GM23248 (cell line): ENCODE results near the gene AFP. TPM values are rescaled to one million over a fixed set of nuclear protein-coding genes. Genes with fewer than 3 reads are reported as not detected.

ENCODE experiments used
- DNase-seq: peaks from one replicate; pipeline ENCODE4 v3.0.0-alpha.2; 2015
- H2AFZ ChIP-seq: fragments of 200-600 bp; sonication (generic); 2 replicates; pipeline ENCODE4 v1.6.1; 2016; ENCODE audit warnings: antibody characterized with exemption
- H3F3A ChIP-seq: fragments of 200-600 bp; sonication (generic); 2 replicates; pipeline ENCODE4 v1.6.1; 2016; ENCODE audit warnings: mild to moderate bottlenecking, antibody characterized with exemption, mixed run types; ENCODE audit not compliant: insufficient read depth
- H3K27ac ChIP-seq: fragments of 200-600 bp; sonication (generic); 2 replicates; pipeline ENCODE4 v1.5.1; 2016; ENCODE audit warnings: mild to moderate bottlenecking
- H3K27me3 ChIP-seq: fragments of 200-600 bp; sonication (generic); replicated peaks from 2 replicates; pipeline ENCODE4 v1.6.1; 2016; ENCODE audit warnings: mild to moderate bottlenecking; ENCODE audit not compliant: insufficient read depth
- H3K36me3 ChIP-seq: fragments of 200-600 bp; sonication (generic); 2 replicates; pipeline ENCODE4 v1.6.1; 2016; ENCODE audit warnings: low read depth, mild to moderate bottlenecking
- H3K4me1 ChIP-seq: fragments of 200-600 bp; sonication (generic); 2 replicates; pipeline ENCODE4 v1.6.1; 2016; ENCODE audit warnings: mild to moderate bottlenecking; ENCODE audit not compliant: insufficient read depth
- H3K4me2 ChIP-seq: fragments of 200-600 bp; sonication (generic); one replicate; pipeline ENCODE4 v1.6.1; 2016; ENCODE audit warnings: mild to moderate bottlenecking; ENCODE audit not compliant: unreplicated experiment
- H3K4me3 ChIP-seq: fragments of 200-600 bp; sonication (generic); 2 replicates; pipeline ENCODE4 v1.5.1; 2016; ENCODE audit warnings: mild to moderate bottlenecking
- H3K79me2 ChIP-seq: fragments of 200-600 bp; sonication (generic); 2 replicates; pipeline ENCODE4 v1.6.1; 2016; ENCODE audit warnings: mild to moderate bottlenecking; ENCODE audit not compliant: insufficient read depth
- H3K9ac ChIP-seq: fragments of 200-600 bp; sonication (generic); 2 replicates; pipeline ENCODE4 v1.6.1; 2016; ENCODE audit warnings: mild to moderate bottlenecking
- H3K9me2 ChIP-seq: fragments of 200-600 bp; sonication (generic); 2 replicates; pipeline ENCODE4 v1.6.1; 2016; ENCODE audit warnings: mixed run types, mild to moderate bottlenecking, moderate library complexity; ENCODE audit not compliant: insufficient read depth
- H3K9me3 ChIP-seq: fragments of 200-600 bp; sonication (generic); one replicate; pipeline ENCODE4 v1.6.1; 2017; ENCODE audit warnings: low read depth
- H4K20me1 ChIP-seq: fragments of 200-600 bp; sonication (generic); 2 replicates; pipeline ENCODE4 v1.6.0; 2016; ENCODE audit not compliant: insufficient read depth
- EZH2 ChIP-seq: fragments of 200-600 bp; sonication (generic); IDR thresholded peaks from 2 replicates; pipeline ENCODE4 v1.6.1; 2018; ENCODE audit warnings: antibody characterized with exemption, mild to moderate bottlenecking; ENCODE audit not compliant: insufficient read depth, poor library complexity, severe bottlenecking
- EZH2phosphoT487 ChIP-seq: fragments of 200-600 bp; sonication (generic); IDR thresholded peaks from 2 replicates; pipeline ENCODE4 v1.6.1; 2018; ENCODE audit warnings: antibody characterized with exemption, moderate library complexity, mild to moderate bottlenecking, low read depth; ENCODE audit not compliant: insufficient read depth
- WGBS, 2 experiments: methylation state at CpG; one replicate each; pipeline ENCODE4 v1.1.6; 2015 to 2017; ENCODE audit warnings: low lambda C conversion rate in 2 of 2, low coverage in 1 of 2; ENCODE audit errors: missing lambda C conversion rate in 2 of 2; 5-methylcytosine and 5-hydroxymethylcytosine counted together
- in situ Hi-C: fragments of 300-500 bp; cut with MboI; formaldehyde crosslinking; loops from 2 replicates; pipeline ENCODE4 v1.15.0; 2020
- polyA plus RNA-seq: library from polyadenylated mRNA; unstranded; fragments of >200 nt; fragmentation: Nextera tagmentation; extraction: Ambion mirVana; gene quantifications from 2 replicates; pipeline ENCODE4 v1.2.1, GENCODE V29; 2016
- total RNA-seq: library from RNA; depleted of rRNA; stranded (reverse); fragments of >200 nt; shearing (Covaris generic); gene quantifications from 2 replicates; pipeline ENCODE4 v1.2.3, GENCODE V29; 2014

AFP gene
- total and polyA plus RNA-seq, 2 experiments from 2014 or later, result 0.98 TPM; not detected in 1

DNA sequence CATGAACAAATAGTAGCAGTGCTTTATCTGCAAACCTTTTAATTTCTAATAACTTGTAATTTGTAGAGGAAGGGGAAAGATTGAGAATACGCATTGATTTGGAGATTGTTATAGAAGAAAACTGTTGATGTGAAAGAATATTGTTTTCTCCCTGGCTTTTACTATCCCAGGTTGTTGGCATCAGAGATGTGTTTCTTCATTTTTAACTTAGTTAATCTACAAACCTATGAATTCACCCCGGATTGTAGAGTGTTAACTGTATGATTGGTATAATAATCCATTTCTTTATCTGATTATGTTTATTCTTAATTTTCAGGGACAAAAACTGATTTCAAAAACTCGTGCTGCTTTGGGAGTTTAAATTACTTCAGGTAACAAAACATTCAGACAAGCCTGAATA lies 18.9 kb downstream of the AFP start:
- H3K36me3 ChIP-seq, result no peaks in the 10 kb centered on the region
- WGBS, 2 experiments, result 48 to 52% methylated on average over 3 of the region's 3 CpGs

DNA sequence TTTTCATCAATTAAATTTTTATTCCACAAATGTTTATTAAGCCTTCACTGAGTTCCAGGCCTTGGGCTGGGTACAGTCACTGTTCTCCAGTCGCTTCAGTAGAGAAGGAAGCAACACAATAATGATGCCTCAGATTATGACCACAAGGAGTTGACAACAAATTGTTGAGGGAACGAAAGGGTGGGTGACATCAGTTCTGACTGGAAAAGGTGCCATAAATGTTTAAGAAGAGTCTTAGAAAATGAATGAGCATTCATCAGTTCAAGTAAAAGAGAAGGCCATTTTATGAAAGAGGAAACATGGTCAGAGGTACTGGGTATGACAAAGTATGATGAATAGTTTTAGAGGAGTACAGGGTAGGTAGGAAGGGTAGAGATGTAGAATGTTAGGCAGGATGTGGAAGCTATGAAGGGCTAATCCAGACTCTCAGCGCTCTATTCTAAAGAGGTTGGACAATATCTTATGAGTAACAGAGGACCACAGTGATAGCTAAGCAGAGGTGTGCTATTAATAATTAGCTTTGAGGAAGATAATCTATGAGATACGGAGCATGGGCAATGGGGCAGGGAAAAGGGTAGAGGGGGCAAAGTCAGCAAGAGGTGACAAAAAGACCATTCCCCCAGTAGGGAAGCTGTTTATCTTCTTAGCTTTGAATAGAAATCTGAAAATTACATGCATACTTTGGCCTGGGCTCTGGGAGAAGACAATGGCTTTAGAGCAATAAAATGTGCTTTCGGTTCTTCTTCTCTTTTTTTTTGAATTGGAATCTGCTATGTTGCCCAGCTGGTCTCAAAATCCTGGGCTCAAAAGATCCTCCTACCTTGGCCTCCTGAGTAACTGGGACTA lies 20.4 kb downstream of the AFP start:
- WGBS, 2 experiments, result 70 to 74% methylated on average over 5 of the region's 5 CpGs
- DNase-seq, result no peak
- Histone ChIP-seq H3K27me3 (no peaks in the 10 kb centered on the region), H3K4me2 (no peak overlapping the region), H3K9me3 (no peaks in the 10 kb centered on the region), H3K9ac (no peak overlapping the region), H3K4me3 (no peak overlapping the region), H3F3A (peaks cover 6% of the 10 kb centered on the region; the same call in 1 of the 2 replicates), H3K36me3 (no peaks in the 10 kb centered on the region), H2AFZ (no peak overlapping the region), H3K4me1 (peaks cover 8% of the 10 kb centered on the region; the same call in 1 of the 2 replicates), H4K20me1 (no peaks in the 10 kb centered on the region), H3K79me2 (no peaks in the 10 kb centered on the region), H3K9me2 (no peaks in the 10 kb centered on the region), H3K27ac (no peak overlapping the region)
- no peak for TF ChIP-seq EZH2phosphoT487
- TF ChIP-seq EZH2, result no peak
- in situ Hi-C loops, result no loop called here

More for the DNA sequence above, 18.9 kb downstream of the AFP start:
- Histone ChIP-seq H4K20me1 (no peaks in the 10 kb centered on the region), H3K27ac (no peak overlapping the region), H3K4me2 (no peak overlapping the region), H3K9ac (no peak overlapping the region), H3K4me3 (no peak overlapping the region), H3K4me1 (peaks cover 22% of the 10 kb centered on the region), H3F3A (peaks cover 19% of the 10 kb centered on the region), H2AFZ (no peak overlapping the region), H3K9me3 (no peaks in the 10 kb centered on the region), H3K27me3 (no peaks in the 10 kb centered on the region), H3K79me2 (no peaks in the 10 kb centered on the region), H3K9me2 (no peaks in the 10 kb centered on the region)
- no peak for DNase-seq
- TF ChIP-seq EZH2 (no peak), EZH2phosphoT487 (no peak)
- in situ Hi-C loops, result no loop called here

DNA sequence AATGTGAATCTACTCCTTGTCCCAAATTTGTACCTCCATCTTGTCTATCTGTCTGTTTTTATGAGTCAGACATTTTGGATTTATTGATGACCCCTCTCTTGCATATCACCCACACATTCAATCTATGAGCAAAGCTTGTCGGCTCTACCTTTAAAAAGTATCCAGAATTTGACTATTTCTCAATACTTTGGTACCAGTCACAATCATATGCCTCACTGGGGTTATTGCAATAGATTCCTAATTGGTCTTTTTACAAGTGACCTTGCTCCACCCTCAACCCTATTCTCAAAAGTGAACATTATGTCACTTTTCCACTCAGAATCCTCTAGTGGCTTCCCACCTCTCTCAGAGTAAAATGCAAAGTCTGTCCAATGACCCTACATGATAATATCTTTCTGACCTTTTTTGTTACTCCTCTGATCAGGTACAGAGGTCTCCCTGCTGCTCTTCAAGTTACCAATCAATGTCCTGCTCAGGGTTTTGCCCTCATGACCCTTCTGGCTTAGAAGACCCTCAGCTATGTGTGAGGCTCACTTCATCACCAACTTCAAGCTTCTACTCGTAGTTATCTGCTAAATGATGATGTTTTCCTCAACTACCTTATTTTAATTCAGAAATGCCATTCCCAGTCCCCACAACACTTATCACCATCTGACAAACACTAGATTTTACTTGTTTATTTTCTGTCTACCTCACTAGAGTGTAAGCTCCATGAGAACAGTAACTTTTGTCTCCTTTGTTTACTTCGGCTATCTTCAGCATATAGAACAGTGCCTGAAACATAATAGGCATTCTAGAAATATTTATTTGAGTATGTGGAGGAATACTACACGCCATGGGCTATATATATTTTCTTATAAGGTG lies 22.4 kb downstream of the AFP start:
- Histone ChIP-seq H3K4me2 (no peak overlapping the region), H2AFZ (no peak overlapping the region), H3K9ac (no peak overlapping the region), H3K27me3 (0 out of 2 replicates have a peak, but pooled peaks cover 3% of the 10 kb centered on the region), H3K9me3 (no peaks in the 10 kb centered on the region), H3K36me3 (no peaks in the 10 kb centered on the region), H4K20me1 (no peaks in the 10 kb centered on the region), H3K27ac (no peak overlapping the region), H3F3A (no peaks in the 10 kb centered on the region), H3K79me2 (no peaks in the 10 kb centered on the region), H3K4me3 (no peak overlapping the region), H3K9me2 (no peaks in the 10 kb centered on the region), H3K4me1 (no peaks in the 10 kb centered on the region)
- no peak for DNase-seq
- in situ Hi-C loops, result no loop called here
- 44 to 47% methylated on average over 4 of the region's 4 CpGs for WGBS, 2 experiments
- TF ChIP-seq EZH2phosphoT487 (no peak), EZH2 (no peak)

DNA sequence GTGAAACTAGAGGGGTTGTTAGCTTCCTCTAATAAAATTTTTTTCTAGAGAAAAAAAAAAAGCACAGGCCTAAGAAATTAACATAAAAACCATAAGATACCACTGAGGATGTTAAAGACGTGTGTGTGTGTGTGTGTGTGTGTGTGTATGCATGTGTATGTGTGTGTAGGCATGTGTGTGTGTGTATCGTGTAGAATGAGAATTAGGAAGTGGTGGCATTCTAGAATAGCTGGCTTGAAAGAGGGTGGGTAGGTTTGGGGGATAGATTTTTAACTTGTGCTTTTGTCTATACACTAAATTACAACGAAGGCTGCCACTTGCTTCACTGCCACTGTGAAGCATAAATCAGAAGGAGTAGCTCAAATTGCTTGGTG lies 23.0 kb downstream of the AFP start:
- no peaks in the 10 kb centered on the region for H4K20me1 ChIP-seq
- no peaks in the 10 kb centered on the region for H3K36me3 ChIP-seq
- H3K4me2 ChIP-seq, result no peak overlapping the region
- H3K9ac ChIP-seq, result no peak overlapping the region
- H3K4me3 ChIP-seq, result no peak overlapping the region
- 0 out of 2 replicates have a peak, but pooled peaks cover 3% of the 10 kb centered on the region for H3K27me3 ChIP-seq
- DNase-seq, result no peak
- H2AFZ ChIP-seq, result no peak overlapping the region
- H3K4me1 ChIP-seq, result no peaks in the 10 kb centered on the region
- no peaks in the 10 kb centered on the region for H3K9me3 ChIP-seq
- TF ChIP-seq EZH2phosphoT487 (no peak), EZH2 (no peak)
- H3F3A ChIP-seq, result no peaks in the 10 kb centered on the region
- in situ Hi-C loops, result no loop called here
- H3K9me2 ChIP-seq, result no peaks in the 10 kb centered on the region
- WGBS, 2 experiments, result 26 to 30% methylated on average over 3 of the region's 3 CpGs
- H3K79me2 ChIP-seq, result no peaks in the 10 kb centered on the region
- H3K27ac ChIP-seq, result no peak overlapping the region
